Activated CD8-positive, alpha-beta memory T cell treated with anti-CD3 and anti-CD28 coated beads, Interleukin-2, amount 50 U/mL, for 1 hour (primary cell): ENCODE data around the gene HIP1R.

Experiments
- DNase-seq: peaks from one replicate; pipeline ENCODE4 v3.0.0-alpha.2; 2020; ENCODE audit errors: extremely low read depth

HIP1R gene

GRCh38 chr12:122847516-122847836 lies 12.2 kb downstream of the HIP1R start:
- no peak for DNase-seq

DNA sequence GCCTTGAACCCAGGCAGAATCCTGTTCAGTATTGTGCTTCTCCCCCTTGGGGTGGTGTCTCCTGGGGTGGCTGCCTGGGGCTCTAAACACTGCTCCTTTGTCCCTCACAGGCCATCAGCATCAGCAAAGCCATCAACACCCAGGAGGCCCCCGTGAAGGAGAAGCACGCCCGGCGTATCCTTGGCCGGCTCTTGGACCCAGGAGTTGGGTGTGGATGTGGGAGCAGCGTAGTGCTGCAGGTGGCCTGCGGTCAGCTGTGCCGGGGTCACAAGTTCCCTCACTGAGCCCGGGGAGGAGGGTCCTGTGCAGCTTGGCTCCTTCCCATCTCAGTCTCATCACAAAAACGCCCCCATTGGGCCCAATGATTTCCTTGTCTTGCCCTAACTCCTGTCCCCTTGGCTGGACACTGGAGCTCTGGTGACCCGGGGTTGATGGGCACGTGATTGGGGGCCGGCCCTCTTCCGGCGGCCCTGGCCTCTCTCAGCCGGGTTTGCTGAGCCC lies 12.7 kb downstream of the HIP1R start:
- DNase-seq: no peak

GRCh38 chr12:122848471-122849351 lies 13.5 kb downstream of the HIP1R start:
- no peak for DNase-seq

GRCh38 chr12:122849352-122850047 lies 14.2 kb downstream of the HIP1R start:
- DNase-seq: no peak

DNA sequence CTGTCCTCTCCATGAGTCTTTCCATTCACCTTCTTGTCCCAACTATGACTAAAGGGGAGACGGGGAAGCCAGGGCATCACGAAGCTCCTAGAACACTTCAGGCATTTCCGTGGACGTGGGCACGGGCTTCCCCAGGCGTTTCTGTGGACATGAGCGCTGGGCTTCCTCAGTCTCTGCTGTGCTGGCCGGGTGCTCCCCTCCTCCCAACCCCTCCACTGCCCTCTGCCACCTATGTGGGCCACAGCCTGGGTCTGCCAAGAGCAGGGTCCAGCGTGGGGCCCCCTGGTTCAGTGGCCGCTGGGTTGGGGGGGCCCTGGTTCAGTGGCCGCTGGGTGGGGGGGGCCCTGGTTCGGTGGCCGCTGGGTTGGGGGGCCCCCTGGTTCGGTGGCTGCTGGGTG lies 14.8 kb downstream of the HIP1R start:
- no peak for DNase-seq

GRCh38 chr12:122850695-122851350 lies 15.6 kb downstream of the HIP1R start:
- no peak for DNase-seq

DNA sequence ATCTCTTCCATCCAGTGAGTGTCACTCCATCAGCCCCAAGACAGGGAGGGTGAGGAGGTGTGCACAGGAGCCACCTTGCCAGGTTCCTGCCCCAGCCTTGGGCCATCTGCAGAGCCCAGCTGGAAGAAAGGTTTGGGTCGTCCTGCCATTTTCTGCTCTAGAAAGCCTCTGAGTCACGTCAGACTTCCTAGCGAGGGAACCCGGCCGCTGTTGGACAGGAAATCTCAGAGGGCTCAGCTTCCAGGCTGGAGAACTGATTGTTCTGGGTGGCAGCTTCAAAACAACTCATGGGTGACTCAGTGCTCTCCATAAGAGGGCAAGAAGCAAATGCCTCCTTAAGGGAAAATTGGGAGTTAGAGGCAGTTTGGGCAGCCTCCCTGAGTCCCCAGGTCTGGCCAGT lies 16.6 kb downstream of the HIP1R start:
- DNase-seq: no peak

- no peak for DNase-seq
Measured at GRCh38 chr12:122852336-122853275, 17.3 kb downstream of the HIP1R start.

- DNase-seq: no peak
Measured at GRCh38 chr12:122853582-122854245, 18.5 kb downstream of the HIP1R start.

DNA sequence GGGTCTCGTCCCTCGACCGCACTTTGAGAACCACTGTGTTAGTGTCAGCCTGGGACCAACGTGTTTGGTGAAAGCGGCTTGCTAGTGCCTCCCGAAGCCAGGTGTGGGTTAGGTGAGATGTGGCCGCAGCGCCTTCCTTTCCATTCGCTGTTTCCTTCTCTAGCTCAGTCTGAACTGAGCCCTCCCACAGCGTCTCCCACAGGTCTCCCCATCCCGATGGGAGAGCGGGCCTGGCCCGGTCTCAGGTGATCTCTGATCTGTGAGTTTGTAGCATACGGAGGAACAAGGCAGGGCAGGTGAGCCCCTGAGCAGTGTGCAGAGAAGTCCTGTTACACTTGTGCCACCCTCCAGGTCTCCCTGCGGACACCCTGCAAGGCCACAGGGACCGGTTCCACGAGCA lies 19.3 kb downstream of the HIP1R start:
- no peak for DNase-seq

DNA sequence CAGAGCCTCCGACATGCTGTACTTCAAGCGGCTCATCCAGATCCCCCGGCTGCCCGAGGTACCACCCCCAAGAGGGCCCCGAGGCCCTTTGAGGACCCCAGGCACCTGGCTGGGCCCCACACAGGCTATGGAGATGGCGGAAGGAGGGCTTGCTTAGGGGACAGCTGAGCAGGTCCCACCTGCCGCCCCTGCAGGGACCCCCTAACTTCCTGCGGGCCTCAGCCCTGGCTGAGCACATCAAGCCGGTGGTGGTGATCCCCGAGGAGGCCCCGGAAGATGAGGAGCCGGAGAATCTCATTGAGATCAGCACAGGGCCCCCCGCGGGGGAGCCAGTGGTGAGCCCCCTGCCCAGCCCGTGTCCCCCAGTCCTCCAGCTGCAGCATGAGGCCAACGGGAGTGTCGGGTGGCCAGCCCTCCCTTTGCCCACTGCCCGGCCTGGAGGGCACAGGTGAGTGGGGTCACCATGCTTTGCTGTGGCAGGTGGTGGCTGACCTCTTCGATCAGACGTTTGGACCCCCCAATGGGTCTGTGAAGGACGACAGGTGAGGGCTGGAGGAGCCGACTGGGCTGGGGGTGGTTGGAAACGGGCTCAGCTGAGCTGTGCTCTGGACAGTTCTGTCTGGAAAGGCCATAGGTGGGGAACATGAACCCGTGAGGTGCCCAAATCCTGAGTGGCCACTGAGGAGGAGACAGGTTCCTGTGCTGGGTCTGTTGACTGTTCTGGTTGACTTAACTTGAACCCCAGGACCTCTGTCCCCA lies 20.0 kb downstream of the HIP1R start:
- no peak for DNase-seq

- DNase-seq: no peak
Measured at GRCh38 chr12:122855928-122856831, 20.9 kb downstream of the HIP1R start.

- DNase-seq: no peak
Measured at GRCh38 chr12:122856999-122857671, 21.9 kb downstream of the HIP1R start.

GRCh38 chr12:122858171-122858570 lies 22.9 kb downstream of the HIP1R start:
- no peak for DNase-seq

- DNase-seq: no peak
Measured at GRCh38 chr12:122858591-122859302, 23.5 kb downstream of the HIP1R start.

DNA sequence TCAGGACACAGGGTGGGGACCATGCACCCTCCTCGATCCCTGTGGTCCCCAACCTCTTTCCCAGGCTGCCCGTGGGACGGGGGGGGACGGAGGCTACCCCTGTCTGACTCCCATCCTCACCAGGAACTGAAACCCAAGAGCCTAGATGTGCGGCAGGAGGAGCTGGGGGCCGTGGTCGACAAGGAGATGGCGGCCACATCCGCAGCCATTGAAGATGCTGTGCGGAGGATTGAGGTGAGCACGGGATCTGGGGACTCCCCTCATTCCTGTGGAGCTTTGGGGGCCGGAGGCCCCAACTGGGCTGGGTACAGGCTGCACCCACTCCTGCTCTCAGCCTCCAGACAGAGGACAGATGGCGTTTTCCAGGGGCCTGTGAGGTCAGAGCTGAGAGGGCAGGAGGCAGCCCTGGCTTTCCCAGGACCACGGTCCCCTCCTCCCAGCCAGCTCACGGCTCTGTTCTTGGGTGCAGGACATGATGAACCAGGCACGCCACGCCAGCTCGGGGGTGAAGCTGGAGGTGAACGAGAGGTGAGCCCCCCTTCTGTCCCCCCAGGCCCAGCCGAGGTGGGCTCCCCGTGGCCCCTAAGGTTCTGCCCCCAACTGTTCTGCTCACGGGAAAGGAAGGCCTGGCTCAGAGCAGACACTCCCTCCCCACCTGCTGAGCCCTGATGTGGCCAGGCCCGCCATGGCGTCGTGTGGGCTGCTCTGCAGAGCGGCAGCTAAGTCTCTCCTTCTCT lies 24.2 kb downstream of the HIP1R start:
- DNase-seq: no peak
